Lower lobe of right lung (tissue), 2 donors: ENCODE results near the gene ORAI1. TPM values are rescaled to one million over a fixed set of nuclear protein-coding genes. Genes with fewer than 3 reads are reported as not detected.
"Not testable (repeated sequence)": the region's sequence is repeated elsewhere in the genome, so short reads cannot be mapped to it uniquely, and the experiment has no call there.

Experiments used
- ATAC-seq, 2 donors: fragments of 200-7000 bp; cut with Tn5 transposase; one replicate each; pipeline ENCODE4 v1.9.1; 2020 to 2022; ENCODE audit warnings: mild to moderate bottlenecking in 2 of 2, moderate library complexity in 2 of 2
- DNase-seq: peaks from one replicate; pipeline ENCODE4 v3.0.0-alpha.2; 2020
- H3K27ac ChIP-seq: fragments of 200-600 bp; one replicate; pipeline ENCODE4 v1.8.0; 2022
- H3K27me3 ChIP-seq: fragments of 200-600 bp; one replicate; pipeline ENCODE4 v1.8.0; 2022; ENCODE audit warnings: low read depth
- H3K36me3 ChIP-seq: fragments of 200-600 bp; one replicate; pipeline ENCODE4 v1.8.0; 2022; ENCODE audit warnings: mild to moderate bottlenecking
- H3K4me1 ChIP-seq: fragments of 200-600 bp; one replicate; pipeline ENCODE4 v1.8.0; 2022
- H3K4me3 ChIP-seq: fragments of 200-600 bp; one replicate; pipeline ENCODE4 v1.8.0; 2022; ENCODE audit warnings: mild to moderate bottlenecking
- H3K9me3 ChIP-seq: fragments of 200-600 bp; one replicate; pipeline ENCODE4 v1.8.0; 2022
- intact Hi-C: fragments of 100-400 bp; cut with DNase I; formaldehyde crosslinking; loops from one replicate; pipeline ENCODE4 v1.11.0; 2022
- total RNA-seq: library from RNA; stranded (reverse); fragmentation: NEBNext Ultra II Directional; extraction: Animal tissue kit (Norgen Biotek cat#: 25700); gene quantifications from one replicate; pipeline ENCODE4 v1.2.1, GENCODE V29; 2021
- TF ChIP-seq, protein P1 (sequence below): fragments of 200-600 bp; IDR thresholded peaks from one replicate; pipeline ENCODE4 v1.8.0; 2022; ENCODE audit warnings: antibody characterized with exemption, mild to moderate bottlenecking
- donor health status: DM: no; HTN: yes; CAD: no; lungs with severe emphysema.

Gene ORAI1
- total RNA-seq, 1 donor from 2014 or later = 39.0 TPM

DNA sequence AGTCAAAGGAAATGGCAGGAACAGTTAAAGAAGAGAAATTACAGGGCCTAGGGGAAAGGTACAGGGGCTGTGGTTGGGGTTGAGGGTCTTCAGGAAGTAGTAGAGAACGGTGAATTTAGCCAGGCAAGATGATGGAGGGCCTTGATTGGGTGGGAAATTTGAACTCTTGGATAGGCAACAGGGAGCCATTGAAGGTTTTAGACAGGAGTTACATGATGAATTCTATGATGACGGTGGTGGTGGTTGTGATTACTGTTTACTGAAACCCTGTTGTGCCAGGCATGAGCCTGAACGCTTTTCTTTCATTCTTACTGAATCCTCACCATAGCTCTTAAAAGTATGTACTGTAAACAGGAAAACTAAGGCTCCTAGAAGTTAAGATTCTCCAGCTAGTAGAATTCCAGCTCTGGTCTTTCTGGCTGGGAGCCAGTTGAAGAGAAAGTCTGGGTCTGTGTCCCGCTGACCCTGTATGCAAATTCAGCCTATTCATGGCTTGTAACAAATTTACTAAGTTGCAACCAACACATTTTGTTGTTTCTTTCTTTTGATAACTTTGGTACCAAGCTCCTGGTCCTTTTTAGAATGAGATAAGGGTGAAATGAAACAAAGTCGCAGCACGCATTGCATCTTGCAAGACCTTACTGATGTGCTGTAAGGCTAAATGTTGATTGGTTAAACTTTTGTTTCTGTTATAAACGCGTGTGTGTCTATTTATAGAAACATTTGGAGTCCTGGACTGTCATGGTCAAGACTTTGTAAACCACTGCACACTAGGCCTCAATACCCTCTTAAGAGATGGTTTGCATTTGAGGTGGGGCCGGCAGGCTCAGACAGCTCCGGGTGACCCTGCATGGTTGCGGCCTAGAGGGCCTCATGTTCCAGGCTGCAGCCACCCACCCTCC is 6.0 kb downstream of the ORAI1 start:
- Histone ChIP-seq H3K9me3 (no peaks in the 10 kb centered on the region), H3K4me3 (no peak overlapping the region), H3K27me3 (no peaks in the 10 kb centered on the region), H3K36me3 (no peaks in the 10 kb centered on the region), H3K4me1 (peaks cover 69% of the 10 kb centered on the region), H3K27ac (peak overlapping the region; percentile 73)
- no peak for DNase-seq
- no peak for ATAC-seq
- intact Hi-C loops = no loop called here
- TF ChIP-seq, protein P1, sequence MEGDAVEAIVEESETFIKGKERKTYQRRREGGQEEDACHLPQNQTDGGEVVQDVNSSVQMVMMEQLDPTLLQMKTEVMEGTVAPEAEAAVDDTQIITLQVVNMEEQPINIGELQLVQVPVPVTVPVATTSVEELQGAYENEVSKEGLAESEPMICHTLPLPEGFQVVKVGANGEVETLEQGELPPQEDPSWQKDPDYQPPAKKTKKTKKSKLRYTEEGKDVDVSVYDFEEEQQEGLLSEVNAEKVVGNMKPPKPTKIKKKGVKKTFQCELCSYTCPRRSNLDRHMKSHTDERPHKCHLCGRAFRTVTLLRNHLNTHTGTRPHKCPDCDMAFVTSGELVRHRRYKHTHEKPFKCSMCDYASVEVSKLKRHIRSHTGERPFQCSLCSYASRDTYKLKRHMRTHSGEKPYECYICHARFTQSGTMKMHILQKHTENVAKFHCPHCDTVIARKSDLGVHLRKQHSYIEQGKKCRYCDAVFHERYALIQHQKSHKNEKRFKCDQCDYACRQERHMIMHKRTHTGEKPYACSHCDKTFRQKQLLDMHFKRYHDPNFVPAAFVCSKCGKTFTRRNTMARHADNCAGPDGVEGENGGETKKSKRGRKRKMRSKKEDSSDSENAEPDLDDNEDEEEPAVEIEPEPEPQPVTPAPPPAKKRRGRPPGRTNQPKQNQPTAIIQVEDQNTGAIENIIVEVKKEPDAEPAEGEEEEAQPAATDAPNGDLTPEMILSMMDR = no peak

- intact Hi-C loops, ATAC-seq, H3K27ac ChIP-seq, H3K4me3 ChIP-seq, DNase-seq, H3K36me3 ChIP-seq, H3K27me3 ChIP-seq, H3K9me3 ChIP-seq: not testable (repeated sequence)
- peaks cover 66% of the 10 kb centered on the region for H3K4me1 ChIP-seq
These were observed 7.5 kb downstream of the ORAI1 start for GRCh38 chr12:121633833-121634196.

DNA sequence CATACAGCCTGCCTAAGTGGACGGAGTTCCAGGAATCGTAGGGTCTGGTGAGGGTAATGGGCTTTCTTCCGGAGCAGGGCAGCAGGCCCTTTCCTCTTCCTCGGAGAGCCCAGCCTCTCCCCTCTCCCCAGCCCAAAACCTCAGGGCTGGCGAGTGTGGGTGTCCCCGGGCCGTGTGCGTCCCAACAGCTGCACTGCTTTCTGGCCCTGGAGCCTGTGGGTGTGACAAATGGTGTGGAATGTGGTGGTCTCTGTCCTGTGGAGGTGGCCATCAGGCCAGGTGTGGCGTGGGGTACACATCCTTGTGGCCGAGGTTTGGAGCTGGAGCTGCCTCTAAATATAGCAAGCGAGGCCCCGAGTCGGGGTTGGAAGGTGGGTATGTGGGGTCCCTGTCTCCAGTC is 8.5 kb downstream of the ORAI1 start:
- DNase-seq = no peak
- peak in 1 of 2 donors; percentile 3 for ATAC-seq
- TF ChIP-seq, protein P1 = no peak
- Histone ChIP-seq H3K27me3 (no peaks in the 10 kb centered on the region), H3K27ac (no peak overlapping the region), H3K4me3 (no peak overlapping the region), H3K4me1 (peaks cover 55% of the 10 kb centered on the region), H3K36me3 (no peaks in the 10 kb centered on the region), H3K9me3 (no peaks in the 10 kb centered on the region)
- intact Hi-C loops = no loop called here

GRCh38 chr12:121637231-121637914 is 11.0 kb downstream of the ORAI1 start:
- intact Hi-C loops = no loop called here
- DNase-seq = peak; percentile 76
- H3K27me3 ChIP-seq = no peaks in the 10 kb centered on the region
- peaks cover 30% of the 10 kb centered on the region for H3K4me1 ChIP-seq
- TF ChIP-seq, protein P1 = no peak
- H3K27ac ChIP-seq = peak overlapping the region; percentile 72
- no peak overlapping the region for H3K4me3 ChIP-seq
- H3K9me3 ChIP-seq = no peaks in the 10 kb centered on the region
- peak; percentile 57 to 76 for ATAC-seq
- peaks cover 16% of the 10 kb centered on the region for H3K36me3 ChIP-seq

DNA sequence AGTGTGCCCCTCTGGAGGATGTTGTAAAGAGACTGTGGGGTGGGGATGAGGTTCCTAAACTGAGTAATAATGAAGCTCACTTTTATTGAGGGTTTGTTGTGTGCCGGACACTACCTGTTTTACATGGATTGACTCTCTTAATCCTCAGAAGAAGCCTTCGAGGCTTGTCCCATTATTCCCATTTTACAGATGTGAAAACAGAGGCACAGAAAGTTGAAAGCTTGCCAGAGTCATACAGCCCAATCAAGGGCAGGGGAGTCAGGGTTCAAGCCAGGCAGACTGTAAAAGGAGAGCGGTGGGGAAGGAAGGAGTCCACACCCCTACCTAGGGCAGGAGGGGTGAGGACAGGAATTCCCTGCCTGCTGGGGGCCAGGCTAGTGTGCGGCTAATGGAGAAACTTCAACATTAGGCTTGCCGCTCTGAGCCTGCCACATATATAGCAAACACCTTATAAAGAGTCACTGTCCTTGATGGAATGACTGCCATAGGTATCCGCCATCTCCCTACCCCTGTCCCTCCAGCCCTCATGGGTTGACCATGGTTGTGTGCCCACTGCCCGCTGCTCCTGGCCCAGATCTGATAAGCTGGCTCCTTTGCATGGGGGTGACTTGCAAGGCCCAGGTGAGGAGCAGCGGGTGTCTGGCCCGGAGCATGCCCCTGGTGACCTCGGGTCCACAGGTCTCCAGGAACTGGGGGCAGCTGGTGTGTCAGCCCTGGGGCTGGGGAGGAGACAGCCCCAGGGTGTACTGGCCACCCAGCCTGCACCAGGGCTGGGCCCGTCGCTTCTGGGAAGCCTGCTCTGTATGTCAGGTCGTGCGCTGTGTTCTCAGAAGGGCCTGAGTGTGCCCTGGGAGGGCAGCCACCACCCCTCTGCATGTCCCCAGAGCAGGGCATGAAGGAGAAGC is 12.2 kb downstream of the ORAI1 start:
- peak in 1 of 2 donors; percentile 14 for ATAC-seq
- Histone ChIP-seq H3K36me3 (peaks cover 18% of the 10 kb centered on the region), H3K9me3 (no peaks in the 10 kb centered on the region), H3K4me1 (peaks cover 19% of the 10 kb centered on the region), H3K27me3 (no peaks in the 10 kb centered on the region), H3K4me3 (no peak overlapping the region), H3K27ac (no peak overlapping the region)
- DNase-seq = no peak
- intact Hi-C loops = no loop called here
- TF ChIP-seq, protein P1 = no peak
